Endothelial cell of umbilical vein (primary cell): ENCODE measurements around the gene SAPCD2. TPM values are rescaled to one million over a fixed set of nuclear protein-coding genes. Genes with fewer than 3 reads are reported as not detected.
A peak's percentile ranks its signal among the peaks of the same experiment; 100 is the strongest.

Source experiments
- BruUV-seq: library from RNA; stranded (reverse); fragments of 400-500 nt; replicated peaks from 2 replicates; lab custom pipeline; 2021; lab: Mats Ljungman, UMichigan
- CTCF ChIA-PET: fragments of 300-600, 350-600 bp; sonication (Branson Sonifier 250); formaldehyde crosslinking; loops from one replicate; lab custom pipeline; 2021; ENCODE audit warnings: antibody characterized with exemption, inconsistent platforms; lab: Charles Lee
- POLR2A ChIA-PET: fragments of 300-600, 350-600 bp; sonication (Branson Sonifier 250); formaldehyde crosslinking; loops from one replicate; lab custom pipeline; 2021; ENCODE audit warnings: antibody characterized with exemption, inconsistent platforms; lab: Charles Lee
- DNase-seq: peaks from one replicate; pipeline ENCODE4 v3.0.0-alpha.2; 2011; ENCODE audit warnings: low read depth, low spot score
- FAIRE-seq: peaks from 2 replicates; lab custom pipeline; 2011; peaks lifted over from hg19 to GRCh38; lab: Jason Lieb, UNC
- H2AFZ ChIP-seq: 2 replicates; pipeline ENCODE4 v1.6.0; 2012; ENCODE audit warnings: low read depth, low read length, control low read depth, inconsistent platforms
- H3K27ac ChIP-seq: 2 replicates; pipeline ENCODE4 v1.5.1; 2011; ENCODE audit warnings: low read depth, mild to moderate bottlenecking, control low read depth, low read length, moderate library complexity; ENCODE audit not compliant: insufficient read depth
- H3K27me3 ChIP-seq, 2 experiments: 2 replicates each; pipeline versions ENCODE4 v1.6.0 to v1.6.1; 2011; ENCODE audit warnings: low read length in 2 of 2, mixed read lengths in 1 of 2; ENCODE audit not compliant: control insufficient read depth in 2 of 2, insufficient read depth in 2 of 2
- H3K36me3 ChIP-seq, 2 experiments: 2 replicates in 1 of 2; 3 replicates in 1 of 2; pipeline ENCODE4 v1.5.1; 2011; ENCODE audit warnings: low read length in 2 of 2, mild to moderate bottlenecking in 1 of 2, moderate library complexity in 1 of 2; ENCODE audit not compliant: control insufficient read depth in 2 of 2, insufficient read depth in 2 of 2; ENCODE audit errors: extremely low read depth in 1 of 2
- H3K4me1 ChIP-seq: 3 replicates; pipeline ENCODE4 v1.5.1; 2011; ENCODE audit warnings: mild to moderate bottlenecking, low read length; ENCODE audit not compliant: control insufficient read depth, insufficient read depth; ENCODE audit errors: extremely low read depth
- H3K4me2 ChIP-seq: 2 replicates; pipeline ENCODE4 v1.6.1; 2011; ENCODE audit warnings: low read length, control low read depth, mixed read lengths; ENCODE audit not compliant: insufficient read depth
- H3K4me3 ChIP-seq, 3 experiments: fragments of 200-600 bp in 1 of 3; sonication (generic), shearing (Covaris generic) in 1 of 3; replicated peaks in 1 of 3; 2 replicates each; pipeline ENCODE4 v1.5.1; 2011 to 2016; ENCODE audit warnings: control low read depth in 3 of 3, low read length in 3 of 3, mild to moderate bottlenecking in 2 of 3, inconsistent platforms in 1 of 3, low read depth in 1 of 3, moderate library complexity in 1 of 3; ENCODE audit not compliant: insufficient read depth in 1 of 3
- H3K79me2 ChIP-seq: 2 replicates; pipeline ENCODE4 v1.6.0; 2012; ENCODE audit warnings: low read length, inconsistent platforms; ENCODE audit not compliant: control insufficient read depth, insufficient read depth
- H3K9ac ChIP-seq: replicated peaks from 2 replicates; pipeline ENCODE3; 2011; ENCODE audit warnings: low read length, control low read depth; ENCODE audit not compliant: insufficient read depth; ENCODE audit errors: extremely low read depth
- H3K9me1 ChIP-seq: replicated peaks from 3 replicates; pipeline ENCODE4 v1.6.0; 2011; ENCODE audit warnings: mild to moderate bottlenecking, low read length; ENCODE audit not compliant: control insufficient read depth, insufficient read depth; ENCODE audit errors: extremely low read depth
- H3K9me3 ChIP-seq: replicated peaks from 2 replicates; pipeline ENCODE4 v1.5.1; 2012; ENCODE audit warnings: low read length, inconsistent platforms; ENCODE audit not compliant: control insufficient read depth, insufficient read depth
- H4K20me1 ChIP-seq: replicated peaks from 2 replicates; pipeline ENCODE3; 2011; ENCODE audit warnings: mild to moderate bottlenecking, low read length; ENCODE audit not compliant: control insufficient read depth, insufficient read depth; ENCODE audit errors: extremely low read depth
- CTCF ChIP-seq, 2 donors: IDR thresholded peaks; 1 replicate in 1 of 2; 2 replicates in 1 of 2; pipeline ENCODE4 v1.5.1; 2011; ENCODE audit warnings: low read length in 2 of 2, mild to moderate bottlenecking in 2 of 2, moderate library complexity in 2 of 2, control low read depth in 1 of 2, inconsistent platforms in 1 of 2, low read depth in 1 of 2; ENCODE audit not compliant: insufficient read depth in 1 of 2; ENCODE audit errors: extremely low read depth in 1 of 2
- EZH2 ChIP-seq: IDR thresholded peaks from 2 replicates; pipeline ENCODE4 v1.6.1; 2012; ENCODE audit warnings: borderline replicate concordance, low read depth, mild to moderate bottlenecking, moderate library complexity, low read length, inconsistent platforms; ENCODE audit not compliant: severe bottlenecking
- FOS ChIP-seq: IDR thresholded peaks from 2 replicates; pipeline ENCODE4 v1.6.1; 2011; ENCODE audit warnings: mild to moderate bottlenecking, low read length, moderate library complexity, borderline replicate concordance; ENCODE audit not compliant: insufficient read depth
- GATA2 ChIP-seq: IDR thresholded peaks from 2 replicates; pipeline ENCODE4 v1.7.0; 2011; ENCODE audit warnings: low read depth, mild to moderate bottlenecking, moderate library complexity, mixed read lengths, low read length; ENCODE audit not compliant: insufficient read length, insufficient read depth
- JUN ChIP-seq: IDR thresholded peaks from 2 replicates; pipeline ENCODE4 v1.6.1; 2011; ENCODE audit warnings: borderline replicate concordance, low read depth; ENCODE audit not compliant: insufficient read length, insufficient read depth
- MAX ChIP-seq: IDR thresholded peaks from 2 replicates; pipeline ENCODE4 v1.6.1; 2011; ENCODE audit not compliant: insufficient read depth, insufficient read length
- MYC ChIP-seq: IDR thresholded peaks from one replicate; pipeline ENCODE4 v1.6.1; 2011; ENCODE audit warnings: mild to moderate bottlenecking, low read depth, low read length
- POLR2A ChIP-seq: IDR thresholded peaks from 2 replicates; pipeline ENCODE4 v1.6.1; 2012; ENCODE audit warnings: low read depth, mild to moderate bottlenecking, control low read depth, low read length
- POLR2AphosphoS5 ChIP-seq: IDR thresholded peaks from 2 replicates; pipeline ENCODE4 v1.6.1; 2012; ENCODE audit warnings: low read depth, mild to moderate bottlenecking, control low read depth, low read length, moderate library complexity; ENCODE audit not compliant: insufficient read depth
- dilution Hi-C: fragments of 300-500 bp; cut with MboI; formaldehyde crosslinking; loops from one replicate; pipeline ENCODE4 v1.15.0; 2019; ENCODE audit warnings: low sequenced_read_pairs; ENCODE audit not compliant: extremely low pct_ligation_motif_present
- intact Hi-C: fragments of 100-400 bp; cut with micrococcal nuclease; formaldehyde crosslinking; loops from one replicate; pipeline ENCODE4 v1.10.0; 2022
- polyA plus RNA-seq, 4 experiments: library from polyadenylated mRNA; depleted of rRNA in 3 of 4; stranded (reverse) in 3 of 4; unstranded in 1 of 4; fragments of >200 nt; gene quantifications; 2 replicates each; pipeline versions ENCODE4 v1.2.1 to v1.2.3, GENCODE V29; 2011 to 2012; ENCODE audit warnings: missing spikeins in 1 of 4
- total RNA-seq: library from RNA; stranded (reverse); gene quantifications from 2 replicates; pipeline ENCODE4 v1.2.3, GENCODE V29; 2021

The SAPCD2 gene
- total and polyA plus RNA-seq, 2 donors (not counting 3 experiments of a cell fraction or from before 2014, with no cell fraction given) = 11.5 to 27.8 TPM

GRCh38 chr9:137052998-137053943, 17.1 kb downstream of the SAPCD2 start:
- no peak overlapping the region for H3K4me3 ChIP-seq
- DNase-seq (no peak), FAIRE-seq (no peak)
- POLR2A ChIA-PET = no interaction called here
- H3K4me1 ChIP-seq = no peaks in the 10 kb centered on the region
- H2AFZ ChIP-seq = no peak overlapping the region
- no peaks in the 10 kb centered on the region for H3K9me1 ChIP-seq
- H3K79me2 ChIP-seq = no peaks in the 10 kb centered on the region
- CTCF ChIA-PET = interaction anchor here (0.9 to 2.0 kb wide), 5 partner anchors 11 to 24 kb away, joined by 3 to 12 read pairs (median 7); no protein-coding TSS in a partner anchor
- intact Hi-C loops (no loop called here), dilution Hi-C loops (no loop called here)
- H3K9ac ChIP-seq = no peak overlapping the region
- no peaks in the 10 kb centered on the region for H3K36me3 ChIP-seq
- H3K27ac ChIP-seq = no peak overlapping the region
- no TSS peak for BruUV-seq
- H3K27me3 ChIP-seq = peaks cover 8 to 21% of the 10 kb centered on the region in 2 experiments
- TF ChIP-seq POLR2AphosphoS5 = no peak
- TF ChIP-seq EZH2 = peak; percentile 97
- no peaks in the 10 kb centered on the region for H4K20me1 ChIP-seq
- H3K4me2 ChIP-seq = no peak overlapping the region
- no peaks in the 10 kb centered on the region for H3K9me3 ChIP-seq

- peaks cover 8 to 21% of the 10 kb centered on the region in 2 experiments for H3K27me3 ChIP-seq
Measured at GRCh38 chr9:137052293-137052692, 18.1 kb downstream of the SAPCD2 start.

More at GRCh38 chr9:137052293-137052692, 18.1 kb downstream of the SAPCD2 start:
- Histone ChIP-seq H4K20me1 (no peaks in the 10 kb centered on the region), H3K36me3 (no peaks in the 10 kb centered on the region), H3K9ac (no peak overlapping the region), H3K9me3 (no peaks in the 10 kb centered on the region), H3K4me2 (no peak overlapping the region), H2AFZ (no peak overlapping the region), H3K27ac (no peak overlapping the region), H3K9me1 (no peaks in the 10 kb centered on the region), H3K79me2 (no peaks in the 10 kb centered on the region), H3K4me3 (no peak overlapping the region), H3K4me1 (no peaks in the 10 kb centered on the region)
- intact Hi-C loops (no loop called here), dilution Hi-C loops (no loop called here)
- ChIA-PET CTCF (interaction anchor here (0.9 to 2.0 kb wide), 5 partner anchors 12 to 23 kb away, joined by 3 to 12 read pairs (median 7); no protein-coding TSS in a partner anchor), POLR2A (no interaction called here)
- TF ChIP-seq POLR2A (no peak), EZH2 (no peak), JUN (no peak), POLR2AphosphoS5 (no peak), FOS (no peak), MYC (no peak), MAX (no peak), GATA2 (no peak), CTCF (IDR thresholded peaks at IDR 0.05; ENCODE audit: extremely low read depth in 1 of 2, insufficient read depth in 1 of 2, low read depth in 1 of 2, low read length in 2 of 2) (no peak)
- DNase-seq (no peak), FAIRE-seq (no peak)
- BruUV-seq = no TSS peak
